OCI-LY1 (cell line): ENCODE results near the gene ZDHHC11.

ENCODE experiments used
- H2AFZ ChIP-seq: fragments of 200-600 bp; sonication (generic), shearing (Covaris generic); 2 replicates; pipeline ENCODE4 v1.6.0; 2014; ENCODE audit warnings: antibody characterized with exemption, mild to moderate bottlenecking, low read length
- H3F3A ChIP-seq: fragments of 200-600 bp; sonication (generic), shearing (Covaris generic); 2 replicates; pipeline ENCODE4 v1.6.0; 2014; ENCODE audit warnings: mild to moderate bottlenecking, antibody characterized with exemption, low read length, moderate library complexity; ENCODE audit not compliant: insufficient read depth
- H3K27ac ChIP-seq: fragments of 200-600 bp; sonication (generic); 2 replicates; pipeline ENCODE4 v1.5.1; 2014; ENCODE audit warnings: low read length, mixed run types, mild to moderate bottlenecking, low read depth; ENCODE audit not compliant: poor library complexity, severe bottlenecking
- H3K27me3 ChIP-seq: fragments of 200-600 bp; sonication (generic); 2 replicates; pipeline ENCODE4 v1.6.0; 2014; ENCODE audit warnings: antibody characterized with exemption, mild to moderate bottlenecking, low read length, moderate library complexity; ENCODE audit not compliant: insufficient read depth
- H3K36me3 ChIP-seq: fragments of 200-600 bp; sonication (generic); 2 replicates; pipeline ENCODE4 v1.6.1; 2014; ENCODE audit warnings: mild to moderate bottlenecking, antibody characterized with exemption, low read length, moderate library complexity, mixed read lengths; ENCODE audit not compliant: insufficient read depth
- H3K4me1 ChIP-seq: fragments of 200-600 bp; sonication (generic); 2 replicates; pipeline ENCODE4 v1.5.1; 2014; ENCODE audit warnings: mild to moderate bottlenecking, low read length, moderate library complexity; ENCODE audit not compliant: insufficient read depth, severe bottlenecking
- H3K4me2 ChIP-seq: fragments of 200-600 bp; sonication (generic), shearing (Covaris generic); 2 replicates; pipeline ENCODE4 v1.6.1; 2014; ENCODE audit warnings: low read length
- H3K4me3 ChIP-seq: fragments of 200-600 bp; sonication (generic); 2 replicates; pipeline ENCODE4 v1.5.1; 2014; ENCODE audit warnings: low read length, low read depth, mild to moderate bottlenecking, mixed read lengths; ENCODE audit not compliant: poor library complexity, severe bottlenecking
- H3K79me2 ChIP-seq: fragments of 200-600 bp; shearing (Covaris generic); 2 replicates; pipeline ENCODE4 v1.6.1; 2016; ENCODE audit warnings: mixed run types, low read length, mixed read lengths; ENCODE audit not compliant: insufficient read depth
- H3K9ac ChIP-seq: fragments of 200-600 bp; sonication (generic), shearing (Covaris generic); 2 replicates; pipeline ENCODE4 v1.6.1; 2014; ENCODE audit warnings: mild to moderate bottlenecking, low read length, mixed read lengths
- H3K9me2 ChIP-seq: fragments of 200-600 bp; sonication (generic), shearing (Covaris generic); 2 replicates; pipeline ENCODE4 v1.6.1; 2014; ENCODE audit warnings: low read depth, mild to moderate bottlenecking, low read length, mixed read lengths
- H3K9me3 ChIP-seq: fragments of 200-600 bp; shearing (Covaris generic); 2 replicates; pipeline ENCODE4 v1.6.1; 2014; ENCODE audit warnings: low read length, mixed read lengths
- H4K20me1 ChIP-seq: fragments of 200-600 bp; sonication (generic), shearing (Covaris generic); 2 replicates; pipeline ENCODE4 v1.6.0; 2016; ENCODE audit warnings: mild to moderate bottlenecking, low read length; ENCODE audit not compliant: insufficient read depth
- CTCF ChIP-seq: fragments of 200-600 bp; sonication (generic), shearing (Covaris generic); IDR thresholded peaks from 2 replicates; pipeline ENCODE4 v1.5.1; 2017; ENCODE audit warnings: mild to moderate bottlenecking, antibody characterized with exemption, low read length, moderate library complexity, mixed read lengths
- EZH2 ChIP-seq: fragments of 200-600 bp; sonication (generic), shearing (Covaris generic); IDR thresholded peaks from 2 replicates; pipeline ENCODE4 v1.8.0; 2017; ENCODE audit warnings: borderline replicate concordance, mixed run types, mild to moderate bottlenecking, antibody characterized with exemption, low read length, moderate library complexity, mixed read lengths

The ZDHHC11 gene

DNA sequence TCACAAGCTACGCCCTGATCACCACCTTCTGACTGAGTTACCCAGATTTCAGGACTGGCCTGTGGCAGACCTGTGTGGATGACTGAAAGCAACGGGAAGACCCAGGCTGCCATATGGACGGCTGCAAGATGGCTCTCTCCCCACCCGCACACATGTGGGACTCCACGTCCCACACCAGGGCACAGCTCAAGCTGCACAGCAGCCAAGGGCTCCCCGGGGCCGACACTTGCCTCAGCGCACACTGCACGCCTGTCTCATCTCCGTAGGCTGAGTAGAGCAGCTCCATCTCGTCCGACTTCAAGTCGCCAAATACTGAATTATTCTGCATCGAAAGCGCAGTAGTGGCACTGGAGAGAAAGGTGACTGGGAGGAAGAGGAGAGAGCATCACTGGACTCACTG is 27.3 kb upstream of the ZDHHC11 start:
- H3K4me3 ChIP-seq, result no peak overlapping the region
- H3K4me1 ChIP-seq, result no peaks in the 10 kb centered on the region
- no peaks in the 10 kb centered on the region for H3K9me2 ChIP-seq
- TF ChIP-seq CTCF (no peak), EZH2 (no peak)
- no peak overlapping the region for H3K9ac ChIP-seq
- no peaks in the 10 kb centered on the region for H3K27me3 ChIP-seq
- no peak overlapping the region for H3K4me2 ChIP-seq
- H3K36me3 ChIP-seq, result peaks cover 74% of the 10 kb centered on the region
- H3K79me2 ChIP-seq, result no peaks in the 10 kb centered on the region
- no peaks in the 10 kb centered on the region for H3K9me3 ChIP-seq
- H4K20me1 ChIP-seq, result no peaks in the 10 kb centered on the region
- H3K27ac ChIP-seq, result no peak overlapping the region
- H3F3A ChIP-seq, result no peaks in the 10 kb centered on the region
- H2AFZ ChIP-seq, result no peak overlapping the region

DNA sequence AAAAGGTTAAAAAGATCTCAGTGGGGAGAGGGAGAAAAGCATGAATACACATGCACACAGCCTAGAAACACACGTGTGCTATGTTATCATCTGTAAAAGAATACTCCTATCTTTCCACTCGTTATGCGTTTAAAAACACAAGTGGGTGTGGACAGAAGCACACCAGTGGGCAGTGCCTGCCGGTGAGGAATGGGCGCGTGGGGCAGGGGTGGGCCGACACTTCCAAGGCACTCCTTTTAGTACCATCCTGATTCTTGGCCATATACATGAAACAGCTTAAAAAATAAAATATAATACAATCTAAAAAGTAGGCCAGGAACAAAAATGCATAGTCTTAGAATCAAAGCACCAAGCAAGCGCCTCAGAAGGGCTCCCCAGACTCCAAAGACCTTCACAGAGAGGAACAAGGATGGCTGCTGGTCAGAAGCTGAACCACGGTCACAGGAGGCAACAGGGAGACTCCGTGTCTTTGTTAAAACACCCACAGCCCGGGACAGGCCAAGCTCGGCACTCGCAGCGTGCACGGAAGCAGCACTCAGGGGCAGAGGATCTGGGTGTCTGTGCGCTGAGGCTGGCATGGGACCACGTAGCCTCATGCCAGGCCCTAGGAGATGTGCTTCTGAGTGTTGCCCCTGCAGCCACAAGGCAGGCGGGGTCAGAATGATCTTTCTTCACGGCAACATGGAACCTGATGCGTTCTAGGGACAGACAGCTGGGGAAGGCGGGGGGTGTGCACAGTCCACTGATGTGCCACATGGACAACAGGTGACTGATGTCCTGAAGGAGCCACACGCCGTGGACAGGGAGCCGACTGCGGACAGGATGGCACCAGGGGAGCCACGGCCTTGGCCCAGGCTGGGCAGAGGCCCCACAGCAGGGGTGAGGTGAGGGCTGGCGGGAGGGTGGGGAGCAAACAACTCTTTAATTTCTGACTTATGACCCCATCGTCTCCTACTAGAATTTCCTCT is 25.9 kb upstream of the ZDHHC11 start:
- Histone ChIP-seq H4K20me1 (no peaks in the 10 kb centered on the region), H3K79me2 (no peaks in the 10 kb centered on the region), H3K4me3 (no peak overlapping the region), H2AFZ (no peak overlapping the region), H3K4me1 (no peaks in the 10 kb centered on the region), H3K9me2 (no peaks in the 10 kb centered on the region), H3K36me3 (peaks cover 72% of the 10 kb centered on the region), H3K27me3 (no peaks in the 10 kb centered on the region), H3K4me2 (no peak overlapping the region), H3K27ac (no peak overlapping the region), H3K9me3 (no peaks in the 10 kb centered on the region), H3F3A (no peaks in the 10 kb centered on the region), H3K9ac (no peak overlapping the region)
- no peak for TF ChIP-seq CTCF
- TF ChIP-seq EZH2, result no peak

- no peaks in the 10 kb centered on the region for H4K20me1 ChIP-seq
- TF ChIP-seq EZH2 (no peak), CTCF (no peak)
- no peaks in the 10 kb centered on the region for H3K79me2 ChIP-seq
- H3K27me3 ChIP-seq, result no peaks in the 10 kb centered on the region
- H3K9me2 ChIP-seq, result no peaks in the 10 kb centered on the region
- no peaks in the 10 kb centered on the region for H3K4me1 ChIP-seq
- peaks cover 72% of the 10 kb centered on the region for H3K36me3 ChIP-seq
- no peak overlapping the region for H2AFZ ChIP-seq
- H3K4me3 ChIP-seq, result no peak overlapping the region
- no peaks in the 10 kb centered on the region for H3F3A ChIP-seq
- no peak overlapping the region for H3K4me2 ChIP-seq
- H3K9me3 ChIP-seq, result no peaks in the 10 kb centered on the region
- H3K27ac ChIP-seq, result no peak overlapping the region
- H3K9ac ChIP-seq, result no peak overlapping the region
These were observed 25.1 kb upstream of the ZDHHC11 start for GRCh38 chr5:875931-876330.
